Suppressor macrophage (primary cell): Measurements from ENCODE around the gene OPCML.
A peak's percentile ranks its signal among the peaks of the same experiment; 100 is the strongest.

Experiments
- DNase-seq, 4 experiments: peaks; one replicate each; pipeline ENCODE4 v3.0.0-alpha.2; 2020 to 2022

The OPCML gene

DNA sequence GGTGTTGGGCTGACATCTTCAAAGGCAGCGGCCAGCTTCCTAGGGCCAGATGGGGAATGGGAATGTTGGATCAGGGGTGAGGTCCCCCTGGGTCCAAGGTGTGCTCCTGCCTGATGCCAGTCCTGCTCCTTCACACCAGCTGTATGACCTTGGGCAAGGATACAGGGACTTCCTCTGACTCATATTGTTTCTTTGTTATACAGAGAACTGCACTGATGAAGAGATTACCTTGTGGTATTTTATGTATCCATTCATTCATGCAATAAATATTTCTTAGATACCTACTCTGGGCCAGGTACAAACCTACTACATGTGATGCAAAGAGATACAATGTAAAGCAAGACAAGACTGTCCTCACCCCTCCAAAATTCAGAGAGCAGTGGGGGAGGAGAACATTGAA is 3.9 kb upstream of the OPCML start:
- DNase-seq = no peak

DNA sequence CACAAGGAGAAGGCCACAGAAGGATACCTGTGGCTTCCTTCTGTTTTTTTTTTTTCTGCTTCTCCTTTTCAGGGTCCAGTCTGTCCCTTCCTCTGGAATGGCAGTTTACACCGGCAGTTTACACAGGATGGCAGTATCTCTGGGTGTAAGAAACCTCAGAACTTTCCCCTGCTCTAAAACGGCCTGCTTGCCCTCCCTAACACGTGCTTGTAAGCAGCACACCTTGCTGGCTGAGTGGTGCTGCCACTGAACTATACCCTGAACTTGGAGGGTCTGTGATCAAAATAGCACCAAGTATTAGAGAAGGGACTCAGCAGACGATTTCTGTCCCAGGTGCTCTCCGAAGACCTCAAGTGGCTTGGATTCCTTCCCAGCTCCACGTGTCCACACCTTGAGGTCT is 904 bp upstream of the OPCML start:
- DNase-seq = no peak

DNA sequence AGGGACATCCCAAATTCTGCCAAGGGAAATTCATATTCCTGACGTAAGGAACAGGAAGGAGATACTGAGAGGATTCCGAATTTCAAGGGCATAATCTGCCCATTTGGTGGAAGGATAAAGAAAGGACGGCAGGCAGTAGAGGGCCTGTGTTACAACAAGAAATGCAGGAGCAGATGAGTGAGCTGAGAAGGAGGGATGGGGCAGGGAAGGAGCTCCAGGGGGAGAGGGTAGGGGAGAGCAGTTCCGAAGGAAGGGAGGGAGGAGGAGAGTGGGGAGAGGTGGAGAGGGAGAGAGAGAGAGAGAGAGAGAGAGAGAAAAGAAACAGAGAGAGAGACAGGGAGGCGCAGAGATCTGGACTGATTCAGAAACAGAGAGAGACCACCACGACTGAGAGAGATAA is 843 bp downstream of the OPCML start:
- no peak for DNase-seq

DNA sequence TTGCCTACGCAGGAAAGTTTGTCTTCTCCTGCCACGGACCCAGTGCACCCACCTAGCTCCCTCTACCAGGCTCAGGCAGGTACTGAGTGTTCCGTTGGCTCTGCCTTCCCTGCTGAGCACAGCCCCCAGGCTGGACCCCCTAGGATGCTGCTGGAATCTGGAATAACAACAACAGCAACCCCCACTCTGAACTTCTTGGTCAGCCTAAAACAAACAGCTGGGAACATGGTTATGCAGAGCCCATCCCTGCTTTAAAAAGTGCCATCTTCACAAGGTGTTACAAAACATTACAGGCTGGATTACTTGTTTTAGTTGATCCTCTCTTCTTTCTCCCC is 1.8 kb downstream of the OPCML start:
- DNase-seq = no peak

DNA sequence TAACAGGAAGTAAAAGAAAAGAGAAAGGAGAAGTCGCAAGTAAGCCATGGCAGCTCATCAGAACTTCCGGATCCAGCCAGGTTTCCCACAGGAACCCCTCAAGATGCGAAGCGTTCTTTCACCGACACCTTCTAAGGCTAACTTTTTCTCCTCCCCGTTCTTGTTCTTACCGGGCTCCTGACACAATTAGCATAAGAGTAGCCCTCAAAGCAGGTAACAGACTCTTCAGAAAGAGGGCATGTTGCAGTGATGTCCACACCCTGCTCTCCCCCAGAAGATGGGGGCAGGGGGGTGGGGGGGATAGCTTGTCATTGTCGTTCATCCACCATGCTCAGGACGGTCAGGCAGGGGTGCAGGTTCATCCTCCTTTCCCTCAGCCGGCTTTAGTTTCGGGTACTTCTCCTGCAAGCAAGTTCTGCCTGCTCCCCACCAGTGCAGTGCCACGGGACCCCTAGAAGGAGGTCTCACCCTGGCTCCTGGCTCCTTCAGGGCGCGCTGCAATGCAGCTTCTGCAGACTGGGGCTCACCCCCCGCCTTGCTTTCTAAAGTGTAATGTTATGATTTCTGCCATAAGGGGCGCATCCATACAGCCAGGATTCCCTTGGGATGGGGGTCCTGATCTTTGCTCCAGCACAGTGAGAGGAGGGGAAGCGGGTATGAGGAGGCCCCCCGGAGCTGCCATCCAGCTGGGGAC is 2.3 kb downstream of the OPCML start:
- peak in 1 of 4 experiments; percentile 0 for DNase-seq

DNA sequence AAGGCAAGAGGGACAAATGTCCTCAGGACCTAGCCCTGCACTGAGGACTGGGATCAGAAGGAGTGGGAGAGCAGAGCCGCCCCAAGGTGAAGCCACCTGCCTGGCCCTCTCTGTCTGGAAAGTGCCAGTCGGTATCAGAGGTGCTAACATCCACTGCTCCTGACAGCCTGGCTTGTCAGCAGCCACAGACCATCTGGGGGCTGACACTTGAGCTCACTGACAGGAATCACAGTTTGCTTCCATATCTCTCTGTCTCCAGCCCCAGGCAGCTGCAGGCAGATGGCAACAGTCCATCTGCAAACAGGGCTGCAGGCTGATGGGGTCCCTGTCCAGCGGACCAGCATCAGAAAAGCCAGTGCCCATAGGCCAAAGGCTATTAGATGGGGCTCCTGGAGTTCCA is 5.5 kb downstream of the OPCML start:
- DNase-seq = no peak

DNA sequence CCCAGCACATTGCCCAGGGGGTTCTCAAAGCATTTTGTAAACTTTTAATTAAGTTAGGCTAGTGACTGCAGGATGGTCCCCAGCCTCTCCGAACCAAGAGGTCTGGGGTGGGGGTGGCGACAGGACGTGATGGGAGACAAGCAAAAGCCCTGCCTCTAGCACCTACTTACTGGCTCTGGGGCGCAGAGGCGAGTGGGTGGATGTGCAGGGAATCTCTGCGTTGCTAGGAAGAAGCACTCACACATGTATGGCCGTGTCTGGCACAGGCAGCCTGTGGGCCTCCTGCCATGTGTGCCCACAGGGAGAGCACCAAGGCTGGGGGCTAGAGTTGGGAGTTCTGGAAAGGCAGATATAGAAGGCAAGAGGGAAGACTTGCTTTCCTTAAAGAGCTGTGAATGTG is 6.3 kb downstream of the OPCML start:
- no peak for DNase-seq

DNA sequence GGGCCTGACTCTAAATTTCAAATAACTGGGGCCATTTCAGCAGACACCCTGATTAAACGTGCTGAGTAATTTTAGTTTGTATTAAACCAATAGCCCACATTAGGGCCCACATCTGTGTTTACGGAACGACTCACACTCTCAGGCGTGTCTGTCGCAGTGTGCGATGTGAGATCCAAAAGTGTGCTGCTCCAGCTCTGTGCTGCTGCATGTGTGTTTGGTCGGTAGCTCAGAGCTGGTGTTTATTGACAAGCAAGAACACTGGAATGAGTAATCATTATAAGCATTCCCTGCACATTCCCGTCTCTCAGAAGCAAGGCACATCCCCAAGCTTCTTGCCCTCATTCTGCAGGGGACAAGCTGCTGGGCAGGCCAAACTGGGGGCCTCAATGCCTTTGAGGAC is 7.8 kb downstream of the OPCML start:
- DNase-seq = no peak

DNA sequence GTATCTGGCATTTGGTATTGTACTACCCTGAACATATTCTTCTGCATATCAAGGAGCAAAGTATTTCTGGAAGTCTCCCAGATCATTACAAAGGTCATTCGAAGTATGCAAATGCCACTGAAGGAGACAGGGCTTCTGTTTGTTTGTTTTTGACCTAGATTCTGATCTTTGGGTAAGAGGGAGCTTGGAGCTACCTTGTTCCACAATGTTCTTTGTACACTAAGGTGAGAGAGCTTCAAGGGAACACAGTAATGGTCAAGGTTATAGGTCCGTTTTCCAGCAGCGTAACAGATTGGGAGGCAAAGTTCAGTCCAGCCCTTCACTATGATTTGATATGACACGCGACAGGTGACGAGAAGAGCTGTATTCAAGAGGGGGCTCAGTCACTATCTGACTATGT is 10.0 kb downstream of the OPCML start:
- DNase-seq = no peak

DNA sequence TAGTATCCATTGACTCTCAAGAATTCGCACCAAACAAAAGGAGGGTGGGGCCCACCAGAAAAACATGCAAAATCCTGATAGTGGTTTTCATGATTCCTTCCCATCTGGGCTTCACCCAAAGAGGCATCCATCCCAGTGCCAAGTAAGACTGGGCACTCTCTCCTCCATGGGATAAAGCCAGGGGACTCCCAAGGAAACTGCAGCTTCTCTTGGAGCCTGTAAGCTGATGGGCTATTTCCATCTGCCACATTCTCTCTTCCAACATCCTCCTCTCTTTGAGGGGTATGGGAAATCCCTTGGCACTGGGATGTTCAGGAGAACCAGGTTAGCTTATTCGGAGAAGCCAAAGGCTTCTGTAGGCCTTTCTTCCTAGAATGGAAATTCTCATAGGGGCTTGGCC is 10.8 kb downstream of the OPCML start:
- no peak for DNase-seq

DNA sequence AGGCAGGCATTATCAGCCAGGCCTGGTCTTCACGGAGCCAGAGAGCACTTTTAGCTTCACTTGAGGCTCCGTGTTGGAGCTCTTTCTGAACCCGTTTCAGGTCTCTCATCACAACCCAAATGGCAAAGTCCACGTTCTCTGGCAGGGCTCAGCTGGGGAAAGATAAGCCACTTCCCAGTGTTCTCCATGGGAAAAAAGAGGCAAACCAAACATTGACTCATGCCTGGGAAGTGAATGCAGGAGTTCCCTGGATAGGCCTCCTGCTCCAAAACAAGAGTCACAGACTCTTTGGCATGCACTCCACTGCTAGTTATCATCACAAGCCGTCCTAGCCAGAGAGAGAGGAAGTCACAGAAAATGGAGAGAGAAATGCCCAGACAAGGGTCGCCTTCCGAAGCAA is 11.6 kb downstream of the OPCML start:
- no peak for DNase-seq

DNA sequence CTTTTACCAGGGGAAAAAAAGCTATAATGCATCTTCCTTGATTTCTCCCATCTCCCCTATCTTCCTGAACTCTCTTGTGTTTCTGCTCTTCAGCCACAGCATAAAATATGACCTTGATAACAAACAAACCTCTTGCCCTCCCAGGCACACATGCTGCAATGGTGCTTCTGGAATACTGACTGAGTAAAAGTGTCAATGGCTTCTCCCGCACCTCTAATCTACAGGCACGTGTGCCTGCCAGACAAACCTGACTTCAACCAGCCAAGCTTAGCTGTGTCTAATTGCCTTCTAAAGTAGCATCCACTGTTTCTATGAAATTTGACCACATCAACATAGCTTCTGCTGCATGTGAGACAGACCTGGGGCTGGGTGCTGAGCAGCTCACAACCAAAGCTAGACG is 12.7 kb downstream of the OPCML start:
- DNase-seq = no peak

DNA sequence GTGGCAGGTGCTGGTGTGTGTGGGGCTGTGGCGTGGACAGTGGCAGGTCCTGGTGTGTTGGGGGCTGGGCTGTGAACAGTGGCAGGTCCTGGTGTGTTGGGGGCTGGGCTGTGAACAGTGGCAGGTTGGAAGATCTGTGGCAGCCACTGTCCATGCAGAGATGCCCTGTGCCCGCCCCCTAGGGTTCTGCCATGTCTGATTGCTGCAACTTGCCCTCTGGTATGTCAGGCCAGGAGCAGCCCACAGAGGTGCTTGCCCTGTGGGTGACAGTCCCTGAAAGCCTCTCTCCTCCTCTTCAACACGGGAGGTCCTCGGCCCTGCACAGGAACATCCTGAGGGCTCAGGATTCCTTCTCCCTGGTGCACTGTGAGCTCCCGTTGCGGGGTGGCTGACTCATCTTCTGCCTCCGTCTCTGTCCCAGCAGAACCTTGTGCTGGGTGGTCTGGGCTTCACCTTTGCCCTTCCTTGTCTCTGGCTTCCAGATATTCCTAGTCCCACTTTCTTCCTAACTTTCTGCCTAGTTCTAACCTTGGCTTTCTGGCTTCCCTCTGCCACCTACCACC is 13.5 kb downstream of the OPCML start:
- no peak for DNase-seq

DNA sequence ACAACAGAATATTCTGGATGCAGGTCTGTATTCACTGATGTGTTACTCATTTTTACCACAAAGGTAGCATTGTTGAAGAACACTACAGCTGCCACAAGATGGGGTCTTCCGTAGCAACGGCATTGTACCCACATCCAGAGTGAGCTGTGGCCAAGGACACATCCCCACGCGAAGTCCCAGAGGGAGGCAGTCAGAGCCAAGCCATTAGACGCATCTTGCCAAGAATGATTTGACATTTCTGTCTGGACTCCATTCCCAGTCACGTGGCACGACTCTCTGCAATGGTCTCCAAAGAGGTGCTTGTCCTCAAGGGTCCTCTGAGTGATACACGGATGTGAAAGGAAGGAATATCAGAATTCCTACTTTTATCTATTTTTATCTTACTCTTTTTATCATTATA is 15.5 kb downstream of the OPCML start:
- no peak for DNase-seq

DNA sequence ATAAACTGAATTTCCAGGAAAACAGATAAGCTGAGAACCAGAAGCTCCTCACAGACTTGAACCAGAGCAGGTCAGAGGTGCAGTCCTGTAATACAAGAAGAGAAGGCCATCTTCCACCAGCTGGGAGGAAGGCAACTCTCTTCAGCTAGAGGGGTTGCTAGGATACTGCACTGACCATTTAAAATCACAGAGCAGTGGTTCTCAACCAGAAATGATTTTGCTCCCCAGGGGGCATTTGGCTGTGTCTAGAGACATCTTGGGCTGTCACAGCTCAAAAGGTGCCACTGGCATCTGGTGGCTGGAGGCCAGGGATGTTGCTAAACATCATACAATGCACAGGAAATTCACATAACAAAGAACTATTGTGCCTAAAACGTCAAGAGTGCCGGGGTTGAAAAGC is 17.2 kb downstream of the OPCML start:
- DNase-seq = no peak

DNA sequence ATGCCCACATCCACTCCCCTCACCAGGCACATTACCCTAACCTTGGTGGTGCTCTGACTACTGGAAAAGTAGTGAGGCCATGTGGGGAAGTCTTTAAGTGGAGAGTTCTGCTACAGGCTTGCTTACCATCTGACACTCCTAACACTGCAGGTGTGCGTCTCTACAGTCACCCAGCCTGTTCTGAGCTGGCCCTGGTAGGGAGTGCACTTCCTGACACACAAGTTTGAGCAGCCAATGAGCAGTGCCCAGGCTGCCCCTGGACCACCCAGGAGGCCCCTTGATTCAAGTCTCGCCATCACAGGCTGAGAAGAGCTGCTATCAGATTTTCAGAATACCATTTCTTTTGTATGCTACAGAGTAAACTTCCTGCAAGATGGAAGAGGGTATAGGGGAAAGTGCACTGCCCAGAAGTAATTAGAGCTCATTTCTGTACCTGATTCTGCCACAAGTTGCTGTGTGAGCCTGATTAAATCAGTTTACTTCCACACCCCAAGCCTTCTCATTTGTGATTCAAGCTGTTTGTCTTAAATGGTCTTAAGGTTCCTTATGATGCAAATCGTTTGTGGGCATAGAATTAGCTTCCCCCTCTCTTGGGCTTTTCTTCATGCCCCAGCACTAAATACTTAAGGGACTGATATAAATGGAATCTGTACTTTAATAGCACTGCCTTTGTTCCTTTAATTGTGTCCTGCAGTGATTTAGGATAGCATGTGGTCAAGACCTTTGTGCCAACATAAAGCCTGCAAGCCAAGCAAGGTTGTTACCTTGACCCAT is 22.2 kb downstream of the OPCML start:
- DNase-seq = no peak

DNA sequence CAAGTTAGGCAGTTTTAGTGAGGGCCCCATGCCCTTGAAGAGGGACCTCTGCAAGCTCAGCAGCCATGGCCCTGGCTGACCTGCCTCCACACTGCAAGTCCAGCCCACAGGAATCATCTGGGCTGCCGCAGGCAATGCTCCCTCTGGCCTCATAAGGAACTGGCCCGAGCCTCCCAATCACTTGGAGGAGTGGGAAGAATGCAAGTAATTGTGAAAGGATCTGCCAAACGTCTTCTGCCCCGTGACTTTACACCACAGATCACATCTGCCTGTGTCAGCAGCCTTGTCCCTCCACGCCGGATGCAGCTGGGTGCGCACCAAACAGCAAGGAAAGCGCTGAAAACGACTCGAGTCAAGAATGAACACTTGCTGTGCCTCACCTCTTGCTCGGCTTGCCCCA is 23.8 kb downstream of the OPCML start:
- no peak for DNase-seq

DNA sequence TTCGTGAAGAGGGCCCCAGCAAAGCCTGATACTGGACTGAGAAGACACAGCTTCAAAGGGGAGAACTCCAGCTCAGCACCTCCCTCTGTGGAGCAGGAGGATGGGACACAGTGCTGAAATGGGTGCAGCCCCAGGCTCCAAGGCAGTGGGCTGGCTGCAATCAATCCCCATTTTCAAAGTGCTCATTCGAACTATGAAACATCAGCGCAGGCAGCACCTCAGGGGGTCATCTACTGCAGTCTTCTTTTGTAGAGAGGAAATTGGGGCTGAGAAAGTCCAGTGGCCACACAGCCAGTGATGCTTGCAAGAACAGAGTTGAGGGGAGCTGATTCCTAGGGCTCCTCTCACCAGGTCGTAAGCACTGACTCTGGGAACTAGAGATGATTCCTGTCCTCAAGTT is 25.1 kb downstream of the OPCML start:
- DNase-seq = no peak

DNA sequence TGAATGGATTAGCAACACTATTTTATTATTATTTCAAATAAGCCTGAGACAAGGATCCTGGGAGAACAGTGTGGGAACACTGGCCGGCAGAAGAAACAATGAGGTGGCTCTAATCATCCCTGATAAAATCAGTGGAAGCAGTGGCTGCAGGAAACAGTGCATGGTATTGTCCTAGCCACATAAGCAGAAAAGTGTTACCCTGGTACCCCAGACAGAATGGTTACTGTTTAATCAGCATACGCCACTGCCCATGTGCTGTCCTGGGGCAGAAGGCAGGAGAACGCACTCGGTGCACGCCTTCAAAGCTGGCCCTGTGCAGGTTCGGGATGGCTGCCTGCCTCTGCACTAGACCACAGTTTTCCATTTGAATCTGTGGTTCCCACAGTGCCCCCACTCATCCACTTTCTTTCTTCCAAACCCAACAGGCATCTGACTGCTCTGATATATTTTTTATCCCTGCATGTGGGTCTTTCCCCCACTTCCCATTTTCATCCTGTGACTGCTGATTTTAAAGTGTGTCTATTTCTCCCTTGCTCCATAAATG is 25.7 kb downstream of the OPCML start:
- no peak for DNase-seq

DNA sequence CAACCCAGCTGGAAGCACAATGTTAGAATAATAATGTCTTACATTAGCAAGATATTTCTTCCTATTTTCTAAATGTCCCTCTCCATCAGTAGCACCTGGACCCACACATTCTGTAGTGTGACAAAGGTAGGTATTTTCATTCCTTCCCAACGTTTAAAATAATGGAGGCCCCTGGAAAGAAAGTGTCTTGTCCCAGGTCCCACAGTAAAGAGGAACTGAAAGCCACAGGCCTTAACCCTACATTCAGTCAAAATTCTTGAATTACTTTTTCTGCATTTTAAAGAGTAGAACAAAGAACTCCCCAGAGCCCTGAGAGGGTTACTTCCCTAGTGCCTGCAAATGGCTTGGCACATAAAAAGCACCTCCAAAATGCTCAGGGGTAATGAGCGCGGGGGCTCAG is 26.3 kb downstream of the OPCML start:
- DNase-seq = peak in 1 of 4 experiments; percentile 1

DNA sequence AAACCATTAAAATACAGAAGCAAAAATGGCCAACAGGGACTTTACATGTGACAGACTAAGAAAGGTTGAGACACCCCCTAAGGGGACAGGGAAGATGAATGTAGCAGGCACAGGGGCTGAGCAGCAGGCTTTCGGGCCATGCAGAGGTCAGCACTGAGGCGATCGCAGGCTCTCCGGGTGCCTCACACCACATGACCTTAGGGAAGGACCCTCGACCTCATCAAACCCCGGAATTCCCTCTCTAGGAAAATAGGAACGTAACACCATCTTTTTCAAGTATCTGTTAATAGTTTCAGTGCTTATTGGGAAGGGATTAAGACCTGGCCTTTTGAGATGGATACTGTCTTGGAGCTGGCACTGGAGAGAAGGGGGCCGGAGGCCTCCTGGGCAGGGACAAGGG is 27.4 kb downstream of the OPCML start:
- DNase-seq = no peak

DNA sequence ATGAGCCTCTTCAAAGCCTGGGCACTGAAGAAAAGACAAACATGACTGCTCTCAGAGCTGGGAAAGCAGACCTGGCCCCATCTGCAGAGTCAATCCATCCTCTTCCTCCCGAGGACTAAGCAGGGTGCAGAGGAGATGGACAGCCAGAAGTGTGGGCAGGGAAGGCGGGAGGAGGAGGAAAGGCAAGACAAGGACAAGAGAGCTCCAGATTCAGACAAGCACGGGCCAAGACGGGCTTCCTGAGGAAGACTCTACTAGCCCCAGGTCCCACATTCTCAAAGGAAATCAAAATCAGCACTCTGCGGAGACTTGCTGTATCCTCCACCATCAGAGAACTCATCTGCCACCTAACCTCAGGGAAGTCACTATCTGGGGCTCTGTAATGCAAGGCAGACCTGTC is 28.5 kb downstream of the OPCML start:
- DNase-seq = no peak

DNA sequence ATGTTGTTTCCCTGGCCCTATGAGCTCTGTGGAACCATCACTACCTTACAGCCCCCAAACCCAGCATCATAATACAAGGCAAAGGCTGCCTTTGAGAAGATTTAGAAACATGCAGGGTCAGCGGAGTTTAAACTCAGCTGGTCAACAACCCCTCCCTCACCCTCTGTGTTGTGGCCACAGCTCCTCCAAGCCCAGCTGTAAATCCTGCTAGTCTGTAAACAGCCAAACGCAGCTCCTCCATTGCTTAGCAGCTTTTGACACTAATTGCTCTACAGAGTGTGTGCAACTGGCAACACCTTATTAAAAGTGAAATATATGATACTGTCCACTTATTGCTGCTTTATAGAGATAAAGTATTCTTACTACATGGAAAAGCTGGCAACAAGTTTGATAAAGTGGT is 29.1 kb downstream of the OPCML start:
- DNase-seq = no peak
